ENCODE measurements around the gene RIC8B.

Gene RIC8B

GRCh38 chr12:106814714-106815113 is 40.2 kb downstream of the RIC8B start:
- TF ChIP-seq, protein P1, sequence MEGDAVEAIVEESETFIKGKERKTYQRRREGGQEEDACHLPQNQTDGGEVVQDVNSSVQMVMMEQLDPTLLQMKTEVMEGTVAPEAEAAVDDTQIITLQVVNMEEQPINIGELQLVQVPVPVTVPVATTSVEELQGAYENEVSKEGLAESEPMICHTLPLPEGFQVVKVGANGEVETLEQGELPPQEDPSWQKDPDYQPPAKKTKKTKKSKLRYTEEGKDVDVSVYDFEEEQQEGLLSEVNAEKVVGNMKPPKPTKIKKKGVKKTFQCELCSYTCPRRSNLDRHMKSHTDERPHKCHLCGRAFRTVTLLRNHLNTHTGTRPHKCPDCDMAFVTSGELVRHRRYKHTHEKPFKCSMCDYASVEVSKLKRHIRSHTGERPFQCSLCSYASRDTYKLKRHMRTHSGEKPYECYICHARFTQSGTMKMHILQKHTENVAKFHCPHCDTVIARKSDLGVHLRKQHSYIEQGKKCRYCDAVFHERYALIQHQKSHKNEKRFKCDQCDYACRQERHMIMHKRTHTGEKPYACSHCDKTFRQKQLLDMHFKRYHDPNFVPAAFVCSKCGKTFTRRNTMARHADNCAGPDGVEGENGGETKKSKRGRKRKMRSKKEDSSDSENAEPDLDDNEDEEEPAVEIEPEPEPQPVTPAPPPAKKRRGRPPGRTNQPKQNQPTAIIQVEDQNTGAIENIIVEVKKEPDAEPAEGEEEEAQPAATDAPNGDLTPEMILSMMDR (IDR thresholded peaks at IDR 0.05; ENCODE audit: low read depth, low read length), result no peak
- DNase-seq (ENCODE audit: low read depth in 2 of 2), result no peak
- no peak overlapping the region for H3K4me3 ChIP-seq (replicated peaks in 1 of 2; ENCODE audit: low read depth in 2 of 2, low read length in 2 of 2)

DNA sequence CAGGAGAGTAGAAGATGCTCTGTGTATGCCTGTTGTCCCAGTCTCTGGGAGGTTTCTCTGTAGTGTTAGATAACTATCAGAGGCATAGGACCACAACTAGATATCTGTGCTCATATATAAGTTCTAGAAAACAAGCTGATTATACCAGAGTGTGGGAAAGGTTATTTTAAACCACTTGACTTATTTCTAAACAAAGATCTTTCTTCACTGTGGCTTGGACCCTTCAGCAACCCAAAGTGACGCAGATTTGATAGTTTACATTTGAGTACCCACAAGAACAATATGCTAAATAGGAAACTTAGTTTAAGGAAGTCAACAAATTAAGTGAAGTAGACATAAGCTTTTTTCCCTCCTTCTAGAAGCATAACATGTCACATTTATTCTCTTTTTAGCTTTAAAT is 41.3 kb downstream of the RIC8B start:
- TF ChIP-seq, protein P1 (IDR thresholded peaks at IDR 0.05; ENCODE audit: low read depth, low read length), result no peak
- H3K4me3 ChIP-seq (replicated peaks in 1 of 2; ENCODE audit: low read depth in 2 of 2, low read length in 2 of 2), result no peak overlapping the region
- no peak for DNase-seq (ENCODE audit: low read depth in 2 of 2)

DNA sequence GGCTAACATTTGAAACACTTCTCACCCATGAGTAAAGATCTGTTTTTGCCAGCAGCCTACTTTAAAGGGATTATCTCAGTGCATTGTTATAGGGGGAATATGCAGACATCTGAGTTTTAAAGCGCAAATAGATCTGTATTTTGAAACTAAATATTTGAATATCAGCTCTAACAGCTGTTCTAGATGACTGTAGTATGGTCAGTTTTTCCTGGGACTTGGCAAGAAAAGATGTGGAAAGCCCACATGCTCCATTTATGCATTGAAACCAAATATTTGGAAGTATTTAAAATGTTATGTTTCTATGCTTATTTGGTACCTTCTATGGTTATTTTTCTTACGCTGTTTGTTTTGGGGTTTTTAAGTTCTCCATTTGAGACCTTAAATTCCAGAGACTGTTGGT is 41.7 kb downstream of the RIC8B start:
- no peak overlapping the region for H3K4me3 ChIP-seq (replicated peaks in 1 of 2; ENCODE audit: low read depth in 2 of 2, low read length in 2 of 2)
- TF ChIP-seq, protein P1 (IDR thresholded peaks at IDR 0.05; ENCODE audit: low read depth, low read length), result no peak
- DNase-seq (ENCODE audit: low read depth in 2 of 2), result no peak

GRCh38 chr12:106819991-106820390 is 45.5 kb downstream of the RIC8B start:
- TF ChIP-seq, protein P1 (IDR thresholded peaks at IDR 0.05; ENCODE audit: low read depth, low read length), result no peak
- no peak for DNase-seq (ENCODE audit: low read depth in 2 of 2)
- no peak overlapping the region for H3K4me3 ChIP-seq (replicated peaks in 1 of 2; ENCODE audit: low read depth in 2 of 2, low read length in 2 of 2)

GRCh38 chr12:106831699-106832098 is 57.2 kb downstream of the RIC8B start:
- no peak for DNase-seq (ENCODE audit: low read depth in 2 of 2)
- TF ChIP-seq, protein P1 (IDR thresholded peaks at IDR 0.05; ENCODE audit: low read depth, low read length), result no peak

GRCh38 chr12:106837782-106838181 is 63.3 kb downstream of the RIC8B start:
- DNase-seq (ENCODE audit: low read depth in 2 of 2), result no peak
- no peak overlapping the region for H3K4me3 ChIP-seq (replicated peaks in 1 of 2; ENCODE audit: low read depth in 2 of 2, low read length in 2 of 2)
- TF ChIP-seq, protein P1 (IDR thresholded peaks at IDR 0.05; ENCODE audit: low read depth, low read length), result no peak

More at GRCh38 chr12:106831699-106832098, 57.2 kb downstream of the RIC8B start:
- no peak overlapping the region for H3K4me3 ChIP-seq (replicated peaks in 1 of 2; ENCODE audit: low read depth in 2 of 2, low read length in 2 of 2)

DNA sequence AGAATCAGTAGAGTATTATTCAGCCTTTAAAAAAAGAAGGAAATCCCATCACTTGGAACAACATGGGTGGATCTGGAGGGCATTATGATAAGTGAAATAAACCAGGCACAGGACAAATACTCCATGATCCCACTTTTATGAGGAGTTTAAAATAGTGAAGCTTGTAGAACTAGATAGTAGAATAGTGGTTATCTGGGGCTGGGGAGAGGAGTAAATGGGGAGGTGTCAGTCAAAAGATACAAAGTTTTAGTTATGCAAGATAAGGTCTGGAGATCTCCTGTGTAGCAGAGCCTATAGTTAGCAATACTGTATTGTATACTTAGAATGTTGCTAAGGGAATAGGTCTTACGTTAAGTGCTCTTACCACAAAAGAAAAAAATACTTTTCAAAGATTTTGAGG is 64.9 kb downstream of the RIC8B start:
- H3K4me3 ChIP-seq (replicated peaks in 1 of 2; ENCODE audit: low read depth in 2 of 2, low read length in 2 of 2), result no peak overlapping the region
- no peak for DNase-seq (ENCODE audit: low read depth in 2 of 2)
- TF ChIP-seq, protein P1 (IDR thresholded peaks at IDR 0.05; ENCODE audit: low read depth, low read length), result no peak
